Activated T-helper 1 cell treated with Interleukin-2 at 50 U/mL for 16 hours (primary cell): ENCODE measurements around the gene GNB1.
"Not testable (repeated sequence)": the region's sequence is repeated elsewhere in the genome, so short reads cannot be mapped to it uniquely, and the experiment has no call there.

Source experiments
- DNase-seq: peaks from one replicate; pipeline ENCODE4 v3.0.0-alpha.2; 2020; ENCODE audit warnings: low read depth

GNB1 gene

DNA sequence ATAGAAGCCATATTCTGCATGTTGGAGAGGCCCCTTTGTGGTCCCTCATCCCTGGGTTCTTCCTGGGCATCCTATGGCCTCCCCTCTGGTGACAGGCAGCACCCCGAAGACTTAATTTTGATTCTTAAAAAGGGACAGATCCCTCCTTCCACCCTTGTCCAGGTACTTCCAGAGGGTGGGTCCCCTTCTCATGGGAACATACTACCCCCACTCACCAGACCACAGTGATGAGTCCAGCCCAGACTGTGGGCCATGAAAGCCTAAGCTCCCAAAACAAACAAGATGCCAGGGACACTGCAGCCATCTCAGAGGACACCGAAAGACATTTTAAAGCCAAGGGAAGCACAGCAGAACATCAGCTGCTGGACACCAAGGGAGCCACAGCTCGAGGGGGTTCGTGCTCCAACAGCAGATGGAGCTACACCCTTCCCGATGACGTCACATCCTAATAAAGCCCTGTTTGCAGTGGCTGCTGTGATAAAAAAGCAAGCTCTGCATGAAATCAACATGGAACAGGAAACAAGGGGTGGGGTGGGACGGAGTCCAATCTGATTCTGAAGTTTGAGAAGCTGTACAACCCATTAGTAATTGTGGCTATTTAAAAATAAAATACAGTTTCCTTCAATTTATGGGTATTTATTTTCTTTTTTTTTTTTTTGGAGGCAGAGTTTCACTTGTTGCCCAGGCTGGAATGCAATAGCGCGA lies 32.4 kb downstream of the GNB1 start:
- DNase-seq = no peak

DNA sequence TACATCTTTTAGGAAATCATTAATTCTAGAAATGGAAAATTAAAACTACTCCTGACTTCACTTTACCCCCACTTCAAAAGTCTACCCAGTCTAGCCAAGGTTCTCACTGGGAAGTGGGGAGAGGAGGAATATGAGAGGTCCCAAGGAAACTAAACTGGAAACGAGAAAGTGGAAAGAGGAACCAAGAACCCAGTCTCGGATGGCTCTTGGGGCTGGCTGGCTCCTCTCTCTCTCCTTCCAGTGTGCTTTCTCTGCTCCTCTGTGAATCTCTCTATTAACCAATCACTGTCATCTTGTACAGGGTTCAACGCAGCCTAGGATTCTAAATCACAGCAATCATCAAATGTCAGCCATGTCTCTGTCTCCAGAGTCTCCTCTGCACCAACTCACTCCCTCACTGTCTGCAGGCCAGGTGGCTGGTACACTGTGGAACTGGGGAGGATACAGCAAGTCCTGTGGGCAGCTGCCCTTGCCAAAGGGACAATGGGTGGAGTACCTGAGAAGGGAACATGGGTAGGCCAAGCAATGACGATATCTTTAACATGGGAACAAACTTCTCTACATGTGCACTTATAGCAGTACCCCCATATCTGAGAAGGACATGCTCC lies 33.7 kb downstream of the GNB1 start:
- no peak for DNase-seq

DNA sequence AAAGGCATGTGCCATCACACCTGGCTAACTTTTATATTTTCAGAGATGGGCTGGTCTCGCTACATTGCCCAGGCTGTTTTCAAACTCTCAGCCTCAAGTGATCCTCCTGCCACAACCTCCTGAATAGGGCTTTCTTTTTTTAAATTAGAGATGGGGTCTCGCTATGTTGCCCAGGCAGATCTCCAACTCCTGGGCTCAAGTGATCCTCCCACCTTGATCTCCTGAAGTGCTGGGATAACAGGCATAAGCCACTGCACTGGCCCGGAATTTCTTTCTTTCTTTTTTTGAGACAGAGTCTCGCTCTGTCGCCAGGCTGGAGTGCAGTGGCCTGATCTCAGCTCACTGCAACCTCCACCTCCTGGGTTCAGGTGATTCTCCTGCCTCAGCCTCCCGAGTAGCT lies 34.7 kb downstream of the GNB1 start:
- not testable (repeated sequence) for DNase-seq

DNA sequence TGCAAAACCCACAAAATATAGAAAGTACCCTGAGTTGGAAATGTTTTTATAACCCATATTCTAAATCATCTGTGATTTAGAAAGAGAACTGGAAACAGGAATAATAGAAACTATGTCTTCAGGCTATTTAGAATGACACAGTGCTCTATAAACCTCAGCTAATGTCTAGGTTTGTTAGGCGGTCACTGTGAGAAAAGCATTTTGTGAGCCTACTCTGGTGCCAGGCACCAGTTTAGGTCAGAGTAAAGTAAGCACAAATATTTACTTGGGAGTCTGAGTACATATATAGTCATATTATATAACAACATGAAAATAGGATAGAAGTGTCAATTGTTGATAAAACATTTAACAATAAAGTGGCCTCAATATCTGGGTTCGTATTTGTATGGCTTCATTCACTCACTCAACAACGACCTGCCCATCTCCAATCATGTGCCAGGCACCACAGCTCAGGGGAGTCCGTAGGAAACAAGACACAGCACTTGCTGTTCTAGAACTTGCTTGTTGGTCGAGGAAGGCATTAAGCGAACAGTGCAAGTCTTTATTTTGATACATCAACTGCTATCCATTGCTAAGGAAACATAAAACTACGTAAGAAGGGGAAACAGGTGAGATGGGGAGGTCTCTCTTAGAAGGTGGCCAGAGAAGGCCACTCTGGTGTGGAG lies 37.2 kb downstream of the GNB1 start:
- DNase-seq = no peak

DNA sequence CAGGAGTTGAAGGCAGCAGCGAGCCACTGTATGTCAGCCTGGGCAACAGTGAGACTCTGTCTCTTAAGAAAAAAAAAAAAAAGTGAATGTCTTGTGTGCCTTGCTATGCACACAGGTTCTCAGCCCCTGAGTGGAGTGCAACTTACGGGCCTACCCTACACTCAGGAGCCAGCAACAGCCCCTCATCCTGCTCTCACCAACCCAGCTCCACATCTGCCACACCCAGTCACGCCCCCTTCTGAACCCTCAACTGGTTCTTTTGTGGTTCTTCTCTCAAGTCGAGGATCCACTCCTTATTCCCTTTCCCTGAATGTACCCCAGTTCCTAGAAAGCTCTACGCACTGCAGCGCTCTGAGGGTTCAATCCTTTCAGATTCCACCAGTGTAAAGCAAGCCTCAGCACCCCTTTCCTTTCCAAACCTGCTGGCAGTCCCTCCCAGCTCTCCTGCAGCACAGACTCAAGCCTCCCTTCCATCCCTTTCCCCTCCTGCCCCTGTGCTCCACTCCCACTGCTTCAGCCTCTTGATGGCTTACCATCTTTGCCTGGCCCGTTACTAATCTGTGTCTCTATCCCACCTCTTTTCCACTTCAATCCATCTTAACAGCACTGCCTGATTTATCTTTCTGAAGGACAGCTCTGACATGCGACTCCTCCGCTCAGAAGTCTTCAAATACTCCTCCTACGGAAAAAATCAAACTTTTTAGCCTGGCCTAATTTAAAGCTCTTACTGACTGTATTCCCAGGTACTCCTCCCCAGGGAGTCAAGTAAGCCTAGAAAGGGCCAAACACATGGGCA lies 38.1 kb downstream of the GNB1 start:
- no peak for DNase-seq

DNA sequence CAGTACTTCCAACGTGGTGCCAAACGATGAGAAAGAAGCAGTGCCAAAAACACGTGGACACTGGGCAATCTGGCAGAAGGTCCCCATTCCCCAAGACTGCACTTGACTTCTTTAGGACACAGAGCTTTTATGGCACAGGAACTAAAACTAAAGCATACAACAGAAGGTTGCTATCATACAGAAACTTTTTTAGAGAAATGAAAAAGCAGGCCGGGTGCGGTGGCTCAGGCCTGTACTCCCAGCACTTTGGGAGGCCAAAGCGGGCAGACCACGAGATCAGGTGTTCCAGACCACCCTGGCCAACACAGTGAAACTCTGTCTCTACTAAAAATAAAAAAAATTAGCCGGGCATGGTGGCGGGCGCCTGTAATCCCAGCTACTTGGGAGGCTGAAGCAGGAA lies 43.0 kb downstream of the GNB1 start:
- no peak for DNase-seq

DNA sequence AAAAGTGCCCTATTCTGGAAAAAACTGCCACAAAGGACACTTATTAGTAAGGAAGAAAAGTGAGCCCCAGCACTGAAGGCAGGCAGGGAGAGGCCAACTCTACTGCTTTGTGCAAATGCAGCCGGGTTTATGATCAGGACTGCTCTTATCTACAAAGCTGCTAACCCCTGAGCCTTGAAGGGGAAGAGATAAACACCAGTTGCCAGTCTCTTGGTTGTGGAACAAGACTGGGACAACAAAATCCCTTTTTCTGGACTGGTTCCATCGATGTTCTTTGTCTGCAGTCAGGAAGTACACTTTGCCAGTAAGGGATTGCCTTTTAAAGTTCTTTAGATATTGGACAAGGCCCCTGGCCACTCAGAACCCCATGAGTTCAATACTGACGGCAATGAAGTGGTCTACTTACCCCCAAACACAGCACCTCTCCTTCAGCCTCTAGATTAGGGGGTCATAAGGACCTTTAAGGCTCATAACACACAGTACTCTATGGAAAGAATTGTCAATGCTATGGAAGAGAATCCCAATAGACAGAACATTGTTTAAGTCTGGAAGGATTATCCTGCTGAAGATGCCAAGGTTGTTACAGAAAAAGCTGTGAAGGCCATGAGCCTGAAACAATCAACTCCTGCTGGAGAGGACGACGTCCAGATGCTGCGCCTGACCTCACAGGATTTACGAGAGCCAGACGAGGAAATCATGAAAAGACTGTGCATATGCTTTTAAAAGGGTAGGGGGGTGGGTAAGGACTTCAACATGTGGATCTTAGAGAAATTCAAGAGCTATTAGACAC lies 43.6 kb downstream of the GNB1 start:
- DNase-seq = no peak

DNA sequence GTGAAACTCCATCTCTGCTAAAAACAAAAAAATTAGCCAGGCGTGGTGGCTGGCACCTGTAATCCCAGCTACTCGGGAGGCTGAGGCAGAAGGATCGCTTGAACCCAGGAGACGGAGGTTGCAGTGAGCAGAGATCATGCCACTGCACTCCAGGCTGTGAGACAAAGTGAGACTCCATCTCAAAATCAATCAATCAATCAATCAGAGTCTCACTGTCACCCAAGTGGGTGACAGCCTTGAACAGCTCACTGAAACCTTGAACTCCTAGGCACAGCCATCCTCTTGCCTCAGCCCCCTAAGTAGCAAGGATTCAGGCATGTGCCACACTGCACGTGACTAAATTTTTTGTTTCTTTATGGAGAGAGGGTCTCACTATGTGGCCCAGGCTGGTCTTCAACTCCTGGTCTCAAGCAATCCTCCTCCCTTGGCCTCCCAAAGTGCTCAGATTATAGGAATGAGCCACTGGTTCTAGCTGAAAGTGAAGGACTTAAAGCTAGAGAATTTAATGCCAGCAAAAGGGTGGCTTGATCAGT lies 44.4 kb downstream of the GNB1 start:
- no peak for DNase-seq

DNA sequence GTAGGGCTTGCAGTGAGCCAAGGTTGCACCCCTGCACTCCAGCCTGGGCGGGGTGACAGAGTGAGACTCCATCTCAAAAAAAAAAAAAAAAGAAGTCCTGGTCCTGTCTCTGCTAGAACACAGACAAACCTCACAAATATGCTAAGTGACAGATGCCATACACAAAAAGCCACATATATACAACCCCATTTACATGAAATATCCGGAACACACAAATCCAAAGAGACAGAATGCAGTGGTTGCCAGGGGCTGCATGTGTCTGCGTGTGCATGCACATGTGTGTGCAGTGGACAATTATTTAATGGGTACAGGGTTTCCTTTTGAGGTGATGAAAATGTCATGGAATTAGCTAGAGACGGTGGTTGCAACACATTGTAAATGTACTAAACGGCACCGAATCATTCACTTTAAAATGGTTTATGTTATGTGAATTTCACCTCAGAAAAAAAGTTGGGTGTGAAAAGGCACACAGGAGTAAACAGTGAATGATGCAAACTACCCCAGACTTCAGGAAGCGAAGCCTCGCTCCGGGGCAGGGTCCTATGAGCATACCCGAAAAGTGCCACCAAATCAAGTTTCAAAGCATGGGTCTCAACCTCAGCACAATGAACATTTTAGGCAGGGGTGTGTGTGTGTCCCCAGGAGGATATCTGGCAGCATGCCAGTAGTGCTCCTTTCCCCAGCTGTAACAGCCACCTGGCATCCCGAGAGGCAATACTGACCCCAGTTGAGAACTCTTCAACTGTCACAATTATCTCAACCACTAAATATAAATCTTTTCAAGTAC lies 48.3 kb downstream of the GNB1 start:
- DNase-seq = no peak

DNA sequence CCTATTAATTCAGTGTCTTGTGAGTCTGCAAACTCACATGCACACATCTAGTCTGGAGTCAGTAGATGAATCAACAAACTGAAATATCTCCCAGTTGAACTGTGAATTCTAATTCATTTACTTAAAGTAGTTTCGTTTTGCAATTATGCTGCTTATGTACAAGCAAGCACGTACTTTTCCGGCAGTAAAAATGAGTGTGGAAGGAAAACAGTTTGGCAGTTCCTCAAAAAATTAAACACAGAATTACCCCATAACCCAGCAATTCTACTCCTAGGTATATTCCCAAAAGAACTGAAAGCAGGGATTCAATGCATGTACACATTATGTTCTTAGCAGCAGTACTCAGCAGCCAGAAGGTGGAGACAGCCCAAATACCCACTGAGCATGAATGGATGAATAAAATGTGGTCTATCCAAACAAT lies 49.3 kb downstream of the GNB1 start:
- DNase-seq = no peak

DNA sequence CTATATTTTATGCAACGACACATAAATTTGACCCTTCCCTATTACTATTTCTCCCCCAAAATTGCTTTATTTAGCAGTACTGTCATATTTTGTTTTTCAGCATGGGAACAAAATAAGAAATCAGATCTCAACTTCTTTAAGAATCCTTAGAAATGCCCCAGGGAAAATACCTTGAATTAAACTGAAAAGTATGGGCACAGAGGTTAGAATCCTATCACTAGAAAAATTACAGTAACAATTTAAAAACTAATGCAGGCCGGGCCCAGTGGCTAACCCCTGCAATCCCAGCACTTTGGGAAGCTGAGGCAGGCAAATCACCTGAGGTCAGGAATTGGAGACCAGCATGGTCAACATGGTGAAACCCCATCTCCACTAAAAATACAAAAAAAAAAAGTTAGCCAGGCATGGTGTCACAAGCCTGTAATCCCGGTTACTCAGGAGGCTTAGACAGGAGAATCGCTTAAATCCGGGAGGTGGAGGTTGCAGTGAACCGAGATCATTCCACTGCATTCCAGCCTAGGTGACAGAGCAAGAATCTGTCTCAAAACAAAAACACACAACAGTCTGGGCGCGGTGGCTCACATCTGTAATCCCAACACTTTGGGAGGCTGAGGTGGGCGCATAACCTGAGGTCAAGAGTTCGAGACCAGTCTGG lies 51.4 kb downstream of the GNB1 start:
- no peak for DNase-seq

DNA sequence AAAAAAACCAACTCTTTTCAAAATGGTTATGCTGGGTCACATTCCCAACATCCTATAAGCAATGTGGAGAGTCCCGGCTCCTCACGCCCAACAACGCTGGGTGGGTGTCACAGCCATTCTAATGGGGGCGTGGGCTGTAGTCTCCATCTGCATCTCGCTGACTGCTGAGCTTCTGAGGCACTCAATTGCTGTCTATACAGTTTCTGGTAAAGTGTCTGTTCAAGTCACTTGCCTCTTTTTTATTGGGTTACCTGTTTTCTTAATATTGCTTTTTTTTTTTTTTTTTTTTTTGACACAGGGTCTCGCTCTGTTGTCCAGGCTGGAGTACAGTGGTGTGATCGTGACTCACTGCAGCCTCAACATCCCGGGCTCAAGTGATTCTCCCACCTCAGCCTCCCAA lies 54.8 kb downstream of the GNB1 start:
- DNase-seq = no peak

DNA sequence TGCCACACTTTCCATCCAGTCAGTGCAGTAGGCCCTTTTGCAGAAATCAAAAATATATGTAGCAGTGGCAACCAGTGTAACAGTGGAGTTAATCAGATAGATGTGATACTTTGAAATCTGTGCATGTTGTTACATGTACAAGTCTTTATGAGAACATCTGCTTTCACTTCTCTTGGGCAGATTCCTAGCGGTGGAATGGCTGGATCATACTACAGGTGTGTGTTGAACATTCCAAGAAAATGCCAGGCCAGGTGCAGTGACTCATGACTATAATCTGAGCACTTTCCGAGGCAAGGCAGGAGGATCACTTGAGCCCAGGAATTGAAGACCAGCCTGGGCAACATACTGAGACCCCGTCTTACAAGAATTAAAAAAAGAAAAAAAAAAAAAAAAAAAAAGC lies 55.3 kb downstream of the GNB1 start:
- no peak for DNase-seq

DNA sequence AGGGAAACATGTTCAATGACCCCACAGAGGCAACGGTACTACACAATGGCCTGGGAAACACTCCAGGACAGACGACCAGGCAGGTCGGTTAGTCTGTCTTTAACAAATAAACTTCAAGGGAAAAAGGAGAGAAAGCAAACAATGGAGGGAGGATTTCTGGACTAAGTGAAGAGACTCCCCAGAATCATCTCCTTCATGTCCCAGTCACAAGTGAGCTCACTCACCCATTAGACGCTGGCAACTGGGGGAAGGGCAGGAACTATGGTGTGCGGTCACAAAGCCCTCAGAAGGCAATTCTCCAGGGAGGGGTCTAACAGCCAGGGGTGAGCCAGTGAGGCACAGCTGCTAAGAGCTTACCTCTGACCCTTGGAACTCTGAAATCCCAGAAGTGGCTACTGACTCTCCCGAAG lies 57.0 kb downstream of the GNB1 start:
- no peak for DNase-seq

DNA sequence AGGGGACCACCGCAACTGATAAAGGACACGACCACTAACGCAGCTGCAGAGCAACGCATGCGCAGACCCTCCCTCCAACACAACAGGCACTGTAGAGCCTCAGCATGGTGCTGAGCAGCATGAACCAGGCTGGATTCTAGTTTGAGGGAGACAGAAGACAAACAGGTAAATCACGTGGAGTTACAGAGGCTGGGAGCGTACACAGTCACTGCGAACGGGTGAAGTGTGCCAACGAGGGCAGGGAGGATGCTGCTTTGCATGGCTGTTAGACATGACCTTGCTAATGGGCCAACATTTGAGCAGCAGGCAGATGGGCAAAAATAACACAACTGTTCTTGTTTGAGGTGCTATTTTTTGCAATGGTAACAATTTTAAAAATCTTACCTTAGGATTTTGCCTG lies 57.4 kb downstream of the GNB1 start:
- DNase-seq = no peak

DNA sequence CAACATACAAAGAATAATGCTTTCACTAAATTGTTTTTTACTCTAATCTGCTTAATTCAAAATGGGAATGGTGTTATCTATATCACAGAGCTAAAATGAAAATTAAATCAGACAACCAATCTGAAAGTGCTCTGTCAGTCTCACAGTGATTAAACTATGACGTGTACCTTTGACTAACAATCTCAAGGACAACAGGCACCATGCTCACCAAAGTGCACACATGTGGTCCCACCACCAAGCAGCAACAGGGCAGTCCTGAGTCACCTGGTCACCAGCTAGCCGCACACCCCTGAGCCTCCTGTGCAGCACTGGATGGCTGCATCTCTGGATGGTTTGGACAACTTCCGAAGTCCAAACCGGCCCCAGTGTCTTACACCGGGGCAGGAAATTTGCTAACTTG lies 58.1 kb downstream of the GNB1 start:
- DNase-seq = no peak

DNA sequence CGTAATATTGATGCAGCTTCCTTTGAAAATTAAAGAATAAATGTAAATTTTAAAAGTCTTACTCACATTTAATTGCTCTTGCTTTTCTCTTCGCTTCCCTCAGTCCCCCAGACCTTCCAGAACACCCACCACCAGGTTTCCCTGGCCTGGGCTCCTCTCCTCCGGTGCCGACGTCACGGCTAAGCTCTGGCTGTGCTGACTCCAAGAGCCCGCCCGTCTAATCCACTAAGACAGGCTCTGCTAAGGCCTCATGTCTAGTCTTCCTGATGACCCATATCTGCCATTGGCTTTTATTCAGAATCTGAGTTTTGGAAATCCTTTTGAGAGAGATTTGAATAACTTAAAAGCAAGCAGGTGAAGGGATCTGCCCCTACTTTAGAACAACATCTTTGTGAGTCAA lies 58.7 kb downstream of the GNB1 start:
- no peak for DNase-seq

DNA sequence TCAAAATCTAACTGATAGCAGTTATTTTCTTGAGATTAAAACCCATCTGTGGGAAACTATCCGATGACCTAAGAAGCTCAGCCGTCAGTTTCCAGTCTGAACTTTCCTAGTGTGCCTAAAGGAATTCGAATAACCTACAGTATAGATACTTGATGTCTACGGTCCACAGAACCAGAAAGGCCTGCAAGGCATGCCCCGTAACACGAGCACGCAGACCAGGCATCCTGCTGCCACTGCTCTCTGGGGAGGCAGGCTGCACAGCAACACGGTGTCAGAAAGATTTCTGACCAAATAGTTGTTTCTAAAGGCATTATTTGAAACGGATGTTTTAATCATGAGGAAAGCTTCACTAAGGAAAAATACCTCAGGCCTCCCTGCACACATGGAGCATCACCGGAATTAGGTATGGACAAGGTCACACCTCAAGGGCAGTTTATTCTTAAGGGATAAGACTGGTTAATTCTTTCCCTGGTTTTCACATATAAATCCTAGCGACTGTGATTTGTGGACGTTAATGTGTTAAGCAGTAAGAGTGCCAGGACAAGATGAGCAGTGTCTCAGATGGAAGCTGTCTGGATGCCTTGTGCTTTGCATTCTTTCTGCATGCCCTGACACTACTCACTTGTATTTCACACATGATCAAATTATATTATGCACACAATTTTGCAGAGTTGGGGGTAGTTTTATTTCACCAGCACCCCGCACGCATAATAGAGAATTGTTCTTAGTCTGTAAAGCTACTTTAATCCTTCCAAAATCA lies 63.6 kb downstream of the GNB1 start:
- no peak for DNase-seq

DNA sequence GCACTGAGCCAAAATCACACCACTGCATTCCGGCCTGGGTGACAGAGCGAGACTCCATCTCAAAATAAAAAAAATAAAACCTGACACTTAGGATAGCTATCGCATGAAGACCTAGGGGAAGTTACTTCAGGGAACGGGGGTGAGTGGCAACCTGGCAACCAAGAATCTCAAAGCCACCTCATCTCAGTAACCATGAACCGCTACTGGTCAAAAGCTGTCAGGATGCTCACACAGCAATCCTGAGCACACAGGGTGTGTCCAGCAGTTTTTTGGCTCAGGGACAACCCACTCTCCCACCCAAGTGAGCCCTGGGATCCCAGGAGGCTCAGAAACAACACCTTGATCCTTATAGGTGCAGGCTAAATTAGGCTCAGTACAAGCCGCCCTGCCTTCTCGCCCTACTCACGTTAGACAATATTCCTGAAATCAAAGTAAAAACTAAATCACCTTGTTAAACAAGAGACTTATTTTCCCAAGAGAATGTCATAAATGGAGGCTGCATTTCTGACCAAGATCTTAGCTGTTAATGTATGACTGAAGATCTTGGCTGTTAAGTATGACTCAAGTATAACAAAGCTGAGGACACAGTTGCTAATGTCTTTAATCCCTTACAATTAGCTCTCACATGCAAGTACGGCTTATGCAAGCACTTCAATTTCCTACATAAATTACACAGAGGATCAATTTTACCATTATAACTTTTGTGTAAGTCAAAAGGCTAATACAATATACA lies 64.4 kb downstream of the GNB1 start:
- no peak for DNase-seq
